NCI-H2029 (cell line): ENCODE data around the gene JADE2.

Source experiments
- DNase-seq: peaks from one replicate; lab custom pipeline; 2025; lab: John Stamatoyannopoulos, UW

The JADE2 gene

DNA sequence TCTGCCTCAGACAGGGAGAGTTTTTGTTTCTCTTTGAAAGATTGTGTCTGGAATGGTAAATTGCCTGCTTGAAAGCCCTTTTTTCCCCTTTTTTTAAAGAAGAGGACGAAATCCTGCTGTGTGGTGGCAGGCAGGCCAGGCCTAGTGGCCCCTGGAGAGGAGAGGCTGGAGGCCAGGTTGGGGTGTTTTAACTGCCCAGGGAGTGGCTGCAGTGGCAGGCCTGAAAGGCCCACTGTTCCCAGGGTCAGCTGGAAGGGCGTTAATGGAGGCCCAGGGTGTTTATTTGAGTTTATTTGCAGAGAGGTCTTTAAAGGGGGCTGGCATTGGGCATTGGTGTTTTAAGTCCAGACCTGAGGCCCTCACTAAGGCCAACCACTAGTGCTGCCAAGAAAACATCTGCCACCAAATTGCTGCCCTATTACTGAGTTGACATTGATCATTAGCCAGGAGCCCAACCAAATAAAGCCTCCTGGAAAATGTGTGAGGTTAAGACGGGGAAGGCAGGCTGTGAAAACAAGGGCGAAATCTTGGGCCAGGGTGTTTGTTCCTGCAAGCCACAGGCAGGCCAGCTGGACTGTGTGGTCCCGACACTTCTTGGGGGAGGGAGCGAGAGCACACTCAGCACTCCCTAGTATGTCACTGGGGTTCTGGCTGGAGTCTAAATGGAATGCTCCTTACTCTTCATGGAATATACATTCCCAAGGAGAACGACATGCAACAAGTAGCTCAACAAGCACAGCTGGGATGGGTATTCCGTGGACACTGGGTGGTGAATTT lies 5.0 kb downstream of the JADE2 start:
- DNase-seq: no peak

DNA sequence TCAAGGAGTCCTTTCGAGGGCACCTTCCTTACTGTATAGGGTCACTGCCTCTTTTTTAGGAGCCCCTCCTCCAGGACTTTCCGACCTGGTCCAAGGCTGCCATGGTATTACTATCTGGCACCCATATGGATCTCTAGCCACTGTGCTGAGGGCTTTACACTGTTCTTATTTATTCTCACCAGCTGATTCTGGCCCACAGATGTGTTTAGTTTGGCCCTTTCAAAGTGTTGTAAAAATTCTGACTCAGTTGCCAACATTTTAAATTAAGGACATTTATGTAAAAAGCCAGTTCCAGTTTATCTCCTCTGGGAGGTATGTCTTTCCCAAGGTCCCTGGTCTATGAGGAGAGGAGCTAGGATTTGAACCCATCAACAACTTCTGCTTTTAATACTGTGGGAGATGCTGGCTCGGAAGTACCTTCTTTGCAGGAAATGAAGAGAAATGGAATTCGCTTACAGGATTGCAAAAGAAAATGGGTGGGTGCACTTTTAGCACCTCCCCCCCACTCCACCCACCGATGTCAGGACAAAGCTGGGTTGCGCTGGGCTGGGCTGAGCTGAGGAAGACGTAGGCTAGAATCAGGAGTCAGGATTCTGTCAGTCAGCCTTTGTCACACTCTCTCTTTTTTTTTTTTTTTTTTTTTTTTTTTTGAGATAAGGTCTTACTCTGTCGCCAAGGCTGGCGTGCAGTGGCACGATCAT lies 7.8 kb downstream of the JADE2 start:
- DNase-seq: no peak

DNA sequence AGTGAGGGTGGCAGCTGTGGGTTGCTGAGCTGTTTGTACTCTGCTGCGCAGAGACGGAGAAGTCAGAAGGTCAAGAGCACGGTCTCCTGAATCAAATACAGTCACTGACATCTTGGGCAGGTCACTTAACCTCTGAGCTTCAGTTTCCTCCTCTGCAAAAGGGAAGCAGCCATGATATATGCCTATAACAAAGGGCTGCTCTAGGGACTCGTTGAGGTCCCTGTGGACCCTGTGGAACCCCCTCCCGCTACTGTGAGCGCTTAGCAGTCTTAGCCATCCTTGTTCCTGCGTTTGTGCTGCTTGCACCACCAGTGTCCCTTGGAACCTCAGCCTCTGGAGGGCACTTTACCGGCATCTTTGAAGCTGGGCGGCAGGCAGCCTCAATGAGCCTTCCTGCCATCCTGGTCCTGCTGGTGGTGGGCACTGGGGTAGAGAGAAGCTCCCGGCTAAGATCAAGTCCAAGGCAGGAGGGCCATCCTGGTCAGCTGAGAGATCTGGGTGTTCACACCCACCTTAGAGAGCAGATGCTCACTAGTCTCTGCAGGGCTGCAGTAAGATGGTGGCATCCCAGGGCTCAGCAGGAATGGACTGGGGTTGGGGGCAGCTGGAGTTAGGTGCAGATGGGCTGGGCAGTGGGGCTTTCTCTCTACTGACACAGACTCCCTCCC lies 8.7 kb downstream of the JADE2 start:
- no peak for DNase-seq

DNA sequence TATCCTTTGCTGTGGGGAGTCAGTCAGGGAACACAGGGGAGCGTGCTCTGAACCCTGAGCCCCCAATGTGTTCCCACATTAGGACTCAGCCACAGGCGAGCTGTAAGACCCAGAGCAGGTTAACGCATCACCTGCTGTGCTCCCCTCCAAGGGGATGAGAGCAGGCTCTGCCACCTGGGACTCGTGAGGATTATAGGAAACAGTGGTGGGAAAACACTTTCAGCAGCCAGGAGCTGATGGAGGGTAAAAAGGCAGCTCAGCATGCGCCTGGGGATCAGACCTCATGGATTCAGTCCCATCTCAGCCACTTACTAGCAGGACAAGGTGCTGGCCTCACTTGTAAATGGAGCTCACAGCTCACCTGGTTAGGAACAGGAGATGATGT lies 9.2 kb downstream of the JADE2 start:
- DNase-seq: no peak

DNA sequence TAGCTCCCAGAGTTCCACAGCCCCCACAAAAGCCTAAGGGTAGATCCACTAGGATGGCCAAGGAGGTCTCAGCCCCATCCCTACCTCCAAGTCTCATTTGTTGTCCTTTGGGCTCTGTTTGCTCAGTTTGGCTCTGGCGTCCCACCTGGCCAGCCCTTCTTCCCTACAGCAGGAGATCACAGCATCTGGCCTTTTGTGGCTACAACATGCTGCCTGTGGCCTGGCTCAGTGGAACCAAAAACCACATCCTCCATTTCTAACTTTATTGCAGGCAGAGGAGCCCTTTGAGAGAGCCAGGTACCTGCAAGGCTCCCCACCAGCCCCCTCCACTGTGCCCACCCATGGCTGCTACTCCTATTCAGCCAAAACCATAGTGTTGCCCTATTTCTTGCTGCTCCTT lies 11.4 kb downstream of the JADE2 start:
- no peak for DNase-seq

DNA sequence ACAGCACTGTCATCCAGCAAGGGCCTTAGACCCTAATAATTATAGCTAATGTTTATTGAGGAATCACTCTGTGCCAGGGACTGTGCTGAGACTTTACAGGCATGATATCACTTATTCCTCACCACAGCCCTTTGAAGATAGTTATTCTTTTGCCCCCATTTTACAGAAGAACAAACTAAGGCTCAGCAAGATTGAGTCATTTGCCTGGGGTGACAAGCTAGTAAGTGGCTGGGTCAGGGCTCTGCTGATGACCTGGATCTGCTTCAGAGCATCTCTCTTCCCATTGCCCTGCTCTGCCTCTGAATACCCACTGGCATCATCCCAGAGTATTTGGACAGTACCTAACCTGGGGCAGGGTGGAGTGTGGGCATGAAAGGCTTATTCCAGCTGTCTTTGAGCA lies 11.8 kb downstream of the JADE2 start:
- no peak for DNase-seq

DNA sequence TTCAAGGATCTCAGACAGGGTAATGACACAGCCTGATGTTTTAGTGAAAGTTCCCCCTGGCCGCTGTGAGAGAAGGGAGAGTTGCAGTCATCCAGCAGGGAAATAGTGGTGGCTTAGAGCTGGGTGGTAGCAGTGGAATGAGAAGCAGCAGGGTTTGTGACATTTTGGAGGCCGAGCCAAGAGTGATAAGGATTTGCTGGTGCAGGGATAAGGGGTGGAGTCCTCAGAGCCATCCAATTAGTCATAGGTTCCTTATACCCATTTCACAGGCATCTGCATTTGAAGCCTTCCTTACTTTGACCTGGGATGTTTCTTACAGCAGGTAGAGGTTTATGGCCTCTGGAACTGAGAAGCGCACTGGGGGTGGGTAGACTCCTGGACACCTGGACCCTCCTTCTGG lies 12.8 kb downstream of the JADE2 start:
- DNase-seq: no peak

DNA sequence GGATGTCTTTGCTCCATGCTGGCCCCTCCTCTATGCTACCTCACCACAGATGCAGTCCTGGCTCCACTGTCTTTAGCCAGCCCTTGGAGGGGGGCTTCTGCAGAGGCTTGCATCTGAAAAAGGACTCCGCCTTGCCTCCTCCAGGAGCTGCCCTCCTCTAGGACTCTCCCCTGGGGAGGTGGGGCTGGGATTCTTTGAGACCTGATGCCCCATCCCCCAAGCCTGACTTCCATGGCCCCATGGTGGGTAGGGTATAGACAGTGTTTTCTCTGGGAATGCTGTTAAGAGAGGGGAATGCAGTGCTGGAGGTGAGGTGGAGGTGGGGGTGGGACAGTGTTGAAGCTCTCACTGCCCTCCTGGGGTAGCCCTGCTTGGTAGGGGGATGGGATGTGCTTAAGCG lies 14.3 kb downstream of the JADE2 start:
- no peak for DNase-seq

DNA sequence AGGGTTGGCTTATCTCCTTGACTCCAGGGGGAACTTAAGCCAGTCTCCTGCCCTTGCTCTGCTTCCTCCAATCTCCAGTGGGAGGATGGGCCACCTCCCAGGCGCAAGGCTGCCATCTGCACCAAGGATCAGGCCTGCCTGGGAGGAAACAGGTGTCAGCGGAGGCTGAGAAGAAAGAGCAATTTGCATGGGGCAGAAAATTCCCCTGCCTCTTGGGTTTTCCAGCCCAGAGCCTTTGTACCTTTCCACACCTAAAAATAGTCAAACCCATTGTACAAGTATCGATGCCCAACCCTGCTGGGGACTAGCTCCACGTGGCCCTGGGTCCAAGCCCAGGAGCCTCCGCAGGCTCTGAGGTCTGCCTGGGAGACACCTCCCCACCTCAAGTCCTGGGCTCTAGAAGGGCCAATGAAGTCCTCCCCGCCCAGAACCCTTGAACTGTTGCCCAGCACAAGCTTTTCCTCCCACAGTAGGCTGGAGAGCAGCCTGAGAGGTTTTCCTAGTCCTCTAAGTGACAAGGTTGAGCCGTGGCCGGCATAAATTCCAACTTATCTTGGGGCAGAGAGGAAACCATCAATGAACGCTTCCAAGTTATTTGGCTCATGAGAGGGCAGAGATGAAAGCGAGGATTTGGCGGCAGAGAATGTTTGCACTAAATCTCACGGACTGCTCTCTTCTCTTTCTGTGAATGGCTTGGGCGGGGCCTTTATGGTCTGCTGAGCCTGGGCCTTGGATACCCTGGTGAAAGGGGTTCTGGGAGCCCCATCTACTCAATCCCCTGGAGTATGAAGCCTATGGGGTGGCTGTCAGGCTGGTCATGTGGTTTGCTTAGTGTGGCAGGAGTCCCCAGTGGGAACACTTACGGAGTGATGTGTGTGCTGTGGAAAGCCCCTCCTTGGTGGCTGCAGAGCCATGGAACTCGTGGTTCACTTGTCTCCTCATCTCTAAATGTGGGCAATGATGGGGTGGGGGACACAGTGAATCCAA lies 15.6 kb downstream of the JADE2 start:
- no peak for DNase-seq

DNA sequence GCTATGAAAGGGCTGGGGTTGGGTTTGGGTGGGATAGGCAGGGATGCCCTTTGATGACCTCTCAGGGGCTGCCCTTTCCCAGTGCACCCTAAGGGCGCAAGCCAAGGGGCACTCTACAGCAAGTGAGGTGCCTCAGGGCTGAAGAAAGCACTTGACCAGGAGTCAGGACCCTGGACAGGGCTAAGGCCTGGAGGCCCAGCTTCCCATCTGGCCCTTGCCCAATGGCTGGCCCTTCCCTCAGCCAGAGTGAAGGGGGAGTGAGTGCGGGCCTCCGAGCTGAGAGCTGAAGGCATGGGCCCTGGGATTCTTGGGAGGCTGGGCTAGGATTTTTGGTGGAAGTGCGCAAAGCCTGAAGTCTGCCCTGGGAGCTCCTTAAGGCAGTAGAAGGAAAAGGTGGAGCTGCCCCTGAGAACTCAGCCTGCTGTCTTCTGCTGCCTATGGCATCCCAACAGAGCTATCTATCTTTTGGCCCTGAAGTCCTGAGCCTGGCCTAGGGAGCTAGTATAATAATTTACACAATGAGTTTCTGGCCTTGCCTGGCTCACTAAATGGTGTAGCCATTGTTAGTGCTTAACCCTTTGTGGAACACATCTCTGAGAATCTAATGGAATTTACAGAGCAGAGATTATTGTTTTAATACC lies 16.4 kb downstream of the JADE2 start:
- DNase-seq: no peak

DNA sequence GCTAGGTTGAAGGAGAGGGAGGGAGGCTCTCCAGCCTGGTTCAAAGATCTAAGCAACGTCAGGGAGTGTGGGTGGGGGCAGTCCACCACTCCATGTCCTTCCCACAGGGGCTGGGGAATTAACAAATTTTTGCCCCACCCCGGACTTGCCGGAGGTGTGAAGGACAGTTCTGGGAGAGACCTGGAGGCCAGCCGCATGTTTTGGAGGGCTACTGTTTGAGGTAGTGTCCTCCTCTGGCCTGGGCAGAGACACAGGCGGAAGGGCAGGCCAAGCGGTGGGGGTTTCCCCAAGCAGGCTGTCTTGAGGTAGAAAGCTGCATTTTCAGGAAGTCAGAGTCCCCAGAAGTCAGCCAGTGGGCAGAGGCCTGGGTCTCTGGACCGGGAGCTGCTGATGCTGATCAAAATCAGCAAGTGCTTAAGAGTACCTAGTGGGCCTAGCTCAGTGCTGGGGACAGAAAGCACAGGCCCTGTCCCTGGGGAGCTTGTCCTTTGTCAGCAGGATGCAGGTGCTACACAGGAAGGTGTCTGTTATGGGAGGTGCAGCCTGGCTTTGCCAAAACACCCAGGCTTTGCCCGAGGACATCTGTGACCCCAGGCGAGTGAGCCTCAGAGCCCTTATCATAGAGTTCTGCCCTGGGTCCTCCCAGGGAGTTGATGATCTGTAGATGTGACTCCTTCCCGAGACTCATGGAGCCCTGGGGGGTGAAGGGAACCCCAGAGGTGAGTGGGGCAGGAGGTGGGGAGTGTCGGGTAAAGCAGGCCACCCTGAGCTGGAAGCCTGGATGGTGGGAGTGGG lies 18.5 kb downstream of the JADE2 start:
- DNase-seq: no peak

DNA sequence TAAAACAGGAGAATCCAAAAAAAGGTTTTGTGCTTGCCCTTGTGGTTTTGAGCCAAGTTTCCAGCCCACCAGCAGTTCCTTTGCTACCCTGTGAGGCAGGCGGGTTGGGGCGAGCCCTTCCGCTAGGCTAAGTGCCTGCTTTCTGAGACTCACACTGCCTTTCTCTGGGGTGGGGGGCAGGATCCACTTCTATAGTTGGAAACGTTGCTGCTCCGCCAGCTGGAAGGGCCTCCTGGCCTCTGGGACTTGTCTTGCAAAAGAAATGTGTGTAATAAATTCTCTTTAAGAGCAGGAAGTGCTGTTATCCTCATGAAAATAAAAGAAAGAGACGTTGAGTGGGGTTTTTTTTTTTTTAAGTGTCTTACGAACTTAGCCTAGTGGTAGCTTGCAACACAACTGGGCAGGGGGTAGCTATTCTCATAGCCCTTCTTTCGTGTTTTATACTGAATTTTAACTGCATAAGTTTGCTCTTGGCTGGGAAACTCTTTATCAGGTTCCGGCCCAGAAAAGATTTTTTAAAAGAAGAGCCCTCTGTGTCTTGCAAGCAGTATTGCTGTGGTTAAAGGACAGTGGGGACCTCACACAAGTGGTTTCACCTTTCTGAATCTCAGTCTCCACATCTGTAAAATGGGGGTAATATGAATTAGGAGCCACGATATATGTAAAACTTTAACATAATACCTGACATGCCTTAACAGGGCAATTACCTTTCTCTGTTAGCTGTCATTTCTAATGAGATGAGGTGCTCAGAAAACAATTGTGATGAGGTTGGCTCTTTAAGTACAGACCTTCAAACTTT lies 19.8 kb downstream of the JADE2 start:
- DNase-seq: no peak

DNA sequence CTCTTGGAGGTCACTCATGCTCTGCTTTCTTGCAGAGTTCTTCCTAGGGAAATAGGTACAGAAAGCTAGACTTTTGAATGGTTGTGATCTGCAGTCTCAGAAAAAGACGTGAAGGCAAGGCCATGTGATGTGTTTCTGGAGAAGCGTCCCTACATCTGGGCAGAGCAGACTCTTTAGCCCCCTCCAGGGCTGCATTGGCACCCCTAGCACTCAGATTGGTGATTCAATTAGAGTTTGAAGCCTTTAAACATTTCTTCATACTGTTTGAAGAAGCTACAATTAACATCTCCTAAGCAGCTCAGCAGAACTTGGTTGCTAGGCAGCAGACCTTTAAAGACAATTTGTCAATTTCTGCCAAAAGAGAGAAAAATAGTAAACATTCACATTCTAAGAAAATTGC lies 21.6 kb downstream of the JADE2 start:
- no peak for DNase-seq

DNA sequence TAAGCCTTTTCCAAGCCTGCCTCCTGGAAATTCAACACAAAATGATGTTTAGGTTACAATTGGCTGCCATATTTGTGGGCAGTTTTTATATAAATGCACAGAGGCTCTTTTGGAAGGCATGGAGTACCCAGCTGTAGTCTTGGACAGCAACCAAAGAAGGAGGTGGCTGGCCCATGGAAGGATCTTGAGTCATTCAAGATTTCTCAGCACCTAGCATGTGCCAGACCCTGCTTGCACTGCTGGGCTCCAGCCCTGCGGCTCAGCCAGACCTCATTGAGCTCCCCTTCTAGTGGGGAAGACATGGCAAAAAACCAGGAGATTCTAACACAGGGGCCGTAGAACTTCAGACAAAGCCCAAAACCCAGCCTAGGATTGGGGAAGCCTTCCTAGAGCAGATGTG lies 22.1 kb downstream of the JADE2 start:
- DNase-seq: no peak

DNA sequence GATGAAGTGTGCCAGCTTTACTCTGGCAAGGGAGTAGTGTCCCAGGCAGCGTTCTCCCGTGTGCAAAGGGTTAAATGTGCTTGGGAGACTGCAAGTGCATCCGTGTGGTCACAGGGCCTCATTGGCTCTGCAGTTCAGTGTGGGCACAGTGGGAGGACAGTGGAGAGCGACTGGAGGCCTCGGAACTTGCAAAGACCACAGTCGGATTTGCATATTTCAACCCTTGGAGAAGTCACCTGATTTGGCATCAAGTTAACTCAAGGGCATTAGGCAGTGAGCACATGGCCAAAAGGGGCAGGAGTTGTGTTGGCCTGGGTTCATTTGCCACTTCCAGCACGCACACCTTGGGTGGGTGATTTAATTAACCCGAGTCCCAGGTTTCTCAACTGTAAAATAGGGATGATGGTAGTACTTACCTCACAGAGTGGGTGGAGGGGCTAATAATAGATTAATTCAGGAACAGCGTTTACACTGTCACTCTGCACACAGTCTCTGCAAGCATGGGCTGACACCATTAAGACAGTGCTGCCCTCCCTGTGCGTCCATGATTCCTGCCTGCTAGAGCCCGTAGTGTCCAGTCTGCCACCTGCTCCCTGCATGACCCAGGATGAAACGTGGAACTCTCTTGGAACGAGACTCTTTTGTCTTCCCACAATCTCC lies 22.7 kb downstream of the JADE2 start:
- no peak for DNase-seq

DNA sequence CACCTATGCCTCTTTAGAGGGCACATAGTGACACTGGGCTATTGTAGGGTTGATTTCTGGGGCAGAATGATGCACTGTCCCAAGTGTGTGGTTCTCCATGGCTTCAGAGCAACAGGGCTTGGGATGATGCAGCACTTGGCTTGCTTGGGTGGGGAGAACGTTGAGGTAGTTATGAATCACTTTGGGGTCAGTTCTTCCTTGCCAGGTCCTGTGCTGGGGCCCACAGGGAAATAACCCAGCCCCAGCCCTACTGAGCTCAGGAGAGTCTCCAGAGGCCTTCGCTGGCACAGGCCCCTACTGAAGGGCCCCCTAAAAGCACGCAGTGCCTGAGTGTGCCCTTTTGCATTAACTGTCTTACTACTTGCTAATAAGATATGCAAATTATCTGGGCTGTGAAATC lies 24.2 kb downstream of the JADE2 start:
- no peak for DNase-seq

DNA sequence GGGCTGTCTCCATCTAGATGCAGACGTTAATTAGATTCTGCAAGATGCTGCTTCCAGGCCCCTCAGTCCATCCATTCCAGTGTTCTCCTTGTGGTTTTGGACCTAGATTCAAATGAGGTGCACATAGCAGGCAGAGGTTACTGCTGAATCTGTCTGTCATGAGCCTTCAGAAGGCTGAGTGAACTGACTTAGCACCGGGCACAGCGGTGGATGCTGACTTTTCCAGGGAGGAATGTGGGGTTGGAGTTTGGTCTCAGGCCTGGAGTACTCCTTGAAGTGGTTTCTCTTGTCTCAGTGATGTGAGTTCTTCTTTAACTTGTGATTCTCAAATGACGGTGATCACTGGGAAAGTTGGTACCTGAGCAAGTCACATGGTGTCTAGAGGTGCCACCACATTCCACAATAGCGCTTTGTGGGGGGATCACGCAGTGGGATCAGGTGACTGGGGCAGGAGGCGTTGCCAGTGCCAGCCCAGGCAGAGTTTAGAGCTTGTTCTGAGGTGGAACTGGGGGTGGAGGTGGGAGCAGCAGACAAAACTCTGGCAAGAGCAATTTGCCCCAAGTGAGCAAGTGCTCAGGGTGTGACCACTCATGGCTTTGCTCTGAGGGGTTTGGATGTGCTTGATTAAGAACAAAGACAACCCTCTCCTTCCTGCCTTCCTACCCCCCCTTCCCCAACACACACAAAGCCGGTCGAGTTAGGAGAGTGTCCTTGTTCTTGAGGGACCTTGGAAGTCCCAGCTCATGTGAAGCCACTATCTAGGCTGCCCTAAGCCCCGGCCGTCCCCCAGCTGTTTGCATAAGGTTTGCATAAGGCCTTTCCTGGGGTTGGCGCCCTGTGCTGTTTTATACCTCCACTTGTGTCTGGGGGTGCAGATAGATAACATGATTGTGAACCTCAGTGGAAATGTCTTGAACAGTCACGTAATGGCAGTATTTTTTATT lies 25.1 kb downstream of the JADE2 start:
- no peak for DNase-seq

DNA sequence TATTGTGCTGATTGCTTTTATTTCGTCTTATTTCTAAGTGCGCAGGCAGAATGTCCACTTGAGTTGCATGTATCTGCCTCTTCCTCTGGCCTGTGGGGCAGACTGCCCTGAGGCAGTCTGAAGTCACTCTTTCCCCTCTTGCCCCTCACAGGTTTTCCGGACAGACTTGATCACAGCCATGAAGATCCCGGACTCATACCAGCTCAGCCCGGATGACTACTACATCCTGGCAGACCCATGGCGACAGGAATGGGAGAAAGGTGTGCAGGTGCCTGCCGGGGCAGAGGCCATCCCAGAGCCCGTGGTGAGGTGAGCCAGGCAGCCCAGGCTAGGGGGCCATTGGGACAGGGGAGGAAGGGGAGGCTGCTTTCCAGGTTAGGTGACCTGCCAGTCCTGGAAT lies 26.4 kb downstream of the JADE2 start:
- DNase-seq: no peak
